Breast epithelium (tissue), 3 donors: Measurements from ENCODE around the gene MAPK14.

ENCODE experiments used
- CTCF ChIP-seq, 3 donors: fragments of 450-650 bp; IDR thresholded peaks; one replicate each; pipeline ENCODE4 v1.5.1; 2016 to 2017; ENCODE audit warnings: antibody characterized with exemption in 3 of 3, mild to moderate bottlenecking in 3 of 3, moderate library complexity in 3 of 3
- POLR2A ChIP-seq: fragments of 450-650 bp; IDR thresholded peaks from one replicate; pipeline ENCODE4 v1.6.1; 2016; ENCODE audit warnings: antibody characterized with exemption, mild to moderate bottlenecking, moderate library complexity

- TF ChIP-seq CTCF (IDR thresholded peaks at IDR 0.05) (no peak), POLR2A (no peak)
Measured at GRCh38 chr6:36115412-36115811, 87.8 kb downstream of the MAPK14 start.
